ENCODE results near the gene EEFSEC. TPM values are rescaled to one million over a fixed set of nuclear protein-coding genes. Genes with fewer than 3 reads are reported as not detected.

EEFSEC gene
- total and polyA plus RNA-seq, 2 experiments from 2014 or later, result 10.1 to 16.2 TPM

- no peak overlapping the region for H3K27ac ChIP-seq (ENCODE audit: low read depth)
- no peaks in the 10 kb centered on the region for H3K36me3 ChIP-seq (ENCODE audit: insufficient read depth)
- H3K4me1 ChIP-seq (ENCODE audit: insufficient read depth), result no peaks in the 10 kb centered on the region
- Mint-ChIP-seq H3K9me3 (no peaks in the 10 kb centered on the region), H3K4me1 (no peaks in the 10 kb centered on the region), H3K36me3 (ENCODE audit: low read depth) (no peaks in the 10 kb centered on the region), H3K27ac (no peak overlapping the region), H3K27me3 (ENCODE audit: insufficient read depth, low read depth, poor library complexity) (peaks cover 1% of the 10 kb centered on the region), H3K4me3 (no peak overlapping the region)
- no peak overlapping the region for H3K4me3 ChIP-seq
- no peaks in the 10 kb centered on the region for H3K79me2 ChIP-seq (replicated peaks; ENCODE audit: insufficient read depth)
- H3F3A ChIP-seq (replicated peaks; ENCODE audit: low read depth), result no peaks in the 10 kb centered on the region
- no peak overlapping the region for H3K4me2 ChIP-seq
- H3K9me2 ChIP-seq (ENCODE audit: insufficient read depth), result no peaks in the 10 kb centered on the region
- no peaks in the 10 kb centered on the region; the same call in 1 of the 2 replicates for H4K20me1 ChIP-seq (replicated peaks; ENCODE audit: insufficient read depth)
- no peak overlapping the region for H2AFZ ChIP-seq
- H3K27me3 ChIP-seq (ENCODE audit: insufficient read depth), result no peaks in the 10 kb centered on the region
- no peak for TF ChIP-seq POLR2AphosphoS5 (IDR thresholded peaks at IDR 0.05; ENCODE audit: low read depth)
- TF ChIP-seq ZNF114 (CRISPR knock-in tag; IDR thresholded peaks at IDR 0.05), result no peak
- TF ChIP-seq CREB1 (CRISPR knock-in tag; IDR thresholded peaks at IDR 0.05; ENCODE audit: low read depth), result no peak
- TF ChIP-seq, protein P1, sequence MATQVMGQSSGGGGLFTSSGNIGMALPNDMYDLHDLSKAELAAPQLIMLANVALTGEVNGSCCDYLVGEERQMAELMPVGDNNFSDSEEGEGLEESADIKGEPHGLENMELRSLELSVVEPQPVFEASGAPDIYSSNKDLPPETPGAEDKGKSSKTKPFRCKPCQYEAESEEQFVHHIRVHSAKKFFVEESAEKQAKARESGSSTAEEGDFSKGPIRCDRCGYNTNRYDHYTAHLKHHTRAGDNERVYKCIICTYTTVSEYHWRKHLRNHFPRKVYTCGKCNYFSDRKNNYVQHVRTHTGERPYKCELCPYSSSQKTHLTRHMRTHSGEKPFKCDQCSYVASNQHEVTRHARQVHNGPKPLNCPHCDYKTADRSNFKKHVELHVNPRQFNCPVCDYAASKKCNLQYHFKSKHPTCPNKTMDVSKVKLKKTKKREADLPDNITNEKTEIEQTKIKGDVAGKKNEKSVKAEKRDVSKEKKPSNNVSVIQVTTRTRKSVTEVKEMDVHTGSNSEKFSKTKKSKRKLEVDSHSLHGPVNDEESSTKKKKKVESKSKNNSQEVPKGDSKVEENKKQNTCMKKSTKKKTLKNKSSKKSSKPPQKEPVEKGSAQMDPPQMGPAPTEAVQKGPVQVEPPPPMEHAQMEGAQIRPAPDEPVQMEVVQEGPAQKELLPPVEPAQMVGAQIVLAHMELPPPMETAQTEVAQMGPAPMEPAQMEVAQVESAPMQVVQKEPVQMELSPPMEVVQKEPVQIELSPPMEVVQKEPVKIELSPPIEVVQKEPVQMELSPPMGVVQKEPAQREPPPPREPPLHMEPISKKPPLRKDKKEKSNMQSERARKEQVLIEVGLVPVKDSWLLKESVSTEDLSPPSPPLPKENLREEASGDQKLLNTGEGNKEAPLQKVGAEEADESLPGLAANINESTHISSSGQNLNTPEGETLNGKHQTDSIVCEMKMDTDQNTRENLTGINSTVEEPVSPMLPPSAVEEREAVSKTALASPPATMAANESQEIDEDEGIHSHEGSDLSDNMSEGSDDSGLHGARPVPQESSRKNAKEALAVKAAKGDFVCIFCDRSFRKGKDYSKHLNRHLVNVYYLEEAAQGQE (IDR thresholded peaks at IDR 0.05; ENCODE audit: unreplicated experiment), result no peak
- no peak for TF ChIP-seq ETS1 (IDR thresholded peaks at IDR 0.05)
- DNase-seq (ENCODE audit: low spot score) (no peak), ATAC-seq (no peak)
Measured at GRCh38 chr3:128311441-128311844, 158.2 kb downstream of the EEFSEC start.

- no peaks in the 10 kb centered on the region for H3K9me3 Mint-ChIP-seq
- DNase-seq (ENCODE audit: low spot score) (no peak), ATAC-seq (no peak)
- Histone ChIP-seq H3K4me3 (no peak overlapping the region), H4K20me1 (replicated peaks; ENCODE audit: insufficient read depth) (no peaks in the 10 kb centered on the region; the same call in 1 of the 2 replicates), H3F3A (replicated peaks; ENCODE audit: low read depth) (no peaks in the 10 kb centered on the region), H3K4me1 (ENCODE audit: insufficient read depth) (no peaks in the 10 kb centered on the region), H3K9me2 (ENCODE audit: insufficient read depth) (no peaks in the 10 kb centered on the region), H2AFZ (no peak overlapping the region), H3K36me3 (ENCODE audit: insufficient read depth) (no peaks in the 10 kb centered on the region), H3K27me3 (ENCODE audit: insufficient read depth) (no peaks in the 10 kb centered on the region), H3K27ac (ENCODE audit: low read depth) (no peak overlapping the region), H3K4me2 (no peak overlapping the region), H3K79me2 (replicated peaks; ENCODE audit: insufficient read depth) (no peaks in the 10 kb centered on the region)
- H3K27me3 Mint-ChIP-seq (ENCODE audit: insufficient read depth, low read depth, poor library complexity), result peaks cover 1% of the 10 kb centered on the region
- H3K4me1 Mint-ChIP-seq, result no peaks in the 10 kb centered on the region
- H3K27ac Mint-ChIP-seq, result no peak overlapping the region
- no peak overlapping the region for H3K4me3 Mint-ChIP-seq
- TF ChIP-seq JUNB (IDR thresholded peaks at IDR 0.05; ENCODE audit: unreplicated experiment) (no peak), EZH2 (IDR thresholded peaks at IDR 0.05; ENCODE audit: low read depth, unreplicated experiment) (no peak), ZNF114 (CRISPR knock-in tag; IDR thresholded peaks at IDR 0.05) (no peak), CTCF (conservative IDR thresholded peaks at IDR 0.05; ENCODE audit: low read depth in 2 of 2) (no peak), CREB1 (CRISPR knock-in tag; IDR thresholded peaks at IDR 0.05; ENCODE audit: low read depth) (no peak)
- TF ChIP-seq, protein P1 (IDR thresholded peaks at IDR 0.05; ENCODE audit: unreplicated experiment), result no peak
- H3K36me3 Mint-ChIP-seq (ENCODE audit: low read depth), result no peaks in the 10 kb centered on the region
Measured at GRCh38 chr3:128312271-128312670, 159.0 kb downstream of the EEFSEC start.
